ENCODE data around the gene SYNRG.
"Not testable (repeated sequence)": the region's sequence is repeated elsewhere in the genome, so short reads cannot be mapped to it uniquely, and the experiment has no call there.

The SYNRG gene, protein sequence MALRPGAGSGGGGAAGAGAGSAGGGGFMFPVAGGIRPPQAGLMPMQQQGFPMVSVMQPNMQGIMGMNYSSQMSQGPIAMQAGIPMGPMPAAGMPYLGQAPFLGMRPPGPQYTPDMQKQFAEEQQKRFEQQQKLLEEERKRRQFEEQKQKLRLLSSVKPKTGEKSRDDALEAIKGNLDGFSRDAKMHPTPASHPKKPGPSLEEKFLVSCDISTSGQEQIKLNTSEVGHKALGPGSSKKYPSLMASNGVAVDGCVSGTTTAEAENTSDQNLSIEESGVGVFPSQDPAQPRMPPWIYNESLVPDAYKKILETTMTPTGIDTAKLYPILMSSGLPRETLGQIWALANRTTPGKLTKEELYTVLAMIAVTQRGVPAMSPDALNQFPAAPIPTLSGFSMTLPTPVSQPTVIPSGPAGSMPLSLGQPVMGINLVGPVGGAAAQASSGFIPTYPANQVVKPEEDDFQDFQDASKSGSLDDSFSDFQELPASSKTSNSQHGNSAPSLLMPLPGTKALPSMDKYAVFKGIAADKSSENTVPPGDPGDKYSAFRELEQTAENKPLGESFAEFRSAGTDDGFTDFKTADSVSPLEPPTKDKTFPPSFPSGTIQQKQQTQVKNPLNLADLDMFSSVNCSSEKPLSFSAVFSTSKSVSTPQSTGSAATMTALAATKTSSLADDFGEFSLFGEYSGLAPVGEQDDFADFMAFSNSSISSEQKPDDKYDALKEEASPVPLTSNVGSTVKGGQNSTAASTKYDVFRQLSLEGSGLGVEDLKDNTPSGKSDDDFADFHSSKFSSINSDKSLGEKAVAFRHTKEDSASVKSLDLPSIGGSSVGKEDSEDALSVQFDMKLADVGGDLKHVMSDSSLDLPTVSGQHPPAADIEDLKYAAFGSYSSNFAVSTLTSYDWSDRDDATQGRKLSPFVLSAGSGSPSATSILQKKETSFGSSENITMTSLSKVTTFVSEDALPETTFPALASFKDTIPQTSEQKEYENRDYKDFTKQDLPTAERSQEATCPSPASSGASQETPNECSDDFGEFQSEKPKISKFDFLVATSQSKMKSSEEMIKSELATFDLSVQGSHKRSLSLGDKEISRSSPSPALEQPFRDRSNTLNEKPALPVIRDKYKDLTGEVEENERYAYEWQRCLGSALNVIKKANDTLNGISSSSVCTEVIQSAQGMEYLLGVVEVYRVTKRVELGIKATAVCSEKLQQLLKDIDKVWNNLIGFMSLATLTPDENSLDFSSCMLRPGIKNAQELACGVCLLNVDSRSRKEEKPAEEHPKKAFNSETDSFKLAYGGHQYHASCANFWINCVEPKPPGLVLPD (N-terminal part only)

DNA sequence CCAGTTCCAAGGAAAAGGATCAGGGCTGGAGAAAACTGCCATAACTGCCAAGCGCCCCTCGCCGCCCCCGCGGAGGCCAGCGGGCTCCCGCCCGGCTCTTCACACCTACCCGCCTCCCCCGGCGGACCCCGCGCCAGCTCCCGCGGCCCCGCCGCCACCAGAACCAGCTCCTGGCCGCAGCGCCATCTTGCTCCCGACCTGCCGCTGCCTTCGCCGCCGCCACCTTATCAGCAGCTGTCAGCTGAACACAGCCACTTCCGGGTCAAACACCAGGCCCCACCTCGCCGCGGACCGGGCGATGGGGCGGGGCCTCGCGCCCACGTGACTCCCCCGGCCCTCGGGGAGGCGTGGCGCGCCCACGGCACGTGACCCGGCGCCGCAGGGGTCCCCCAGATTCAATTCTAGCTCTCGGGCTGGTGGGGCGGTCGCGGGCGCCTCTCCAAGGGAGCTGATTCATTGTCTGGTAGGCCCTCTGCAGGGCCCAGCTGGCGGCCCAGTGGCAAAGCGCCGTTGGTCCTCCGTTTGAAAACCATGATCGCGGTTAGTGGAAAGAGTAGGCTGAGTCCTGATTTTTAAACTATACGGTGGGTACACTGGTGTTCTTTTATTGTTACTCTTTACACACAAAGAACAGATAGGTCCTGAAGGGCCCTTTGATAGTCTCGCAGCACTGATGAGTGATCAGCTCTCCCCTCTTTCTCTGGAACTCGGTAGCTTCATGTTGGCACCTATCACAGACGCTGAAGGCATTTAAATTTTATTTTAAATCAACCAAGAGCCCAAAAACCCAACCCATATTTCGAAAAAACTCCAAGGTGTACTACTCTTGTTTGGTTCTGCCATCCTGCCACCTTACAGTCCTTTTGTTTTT, at the start of gene SYNRG:
TSS of gene SYNRG (minus strand) at position 249 of the 871 bp plus-strand sequence. CDS start at position 186, 63 bp downstream.
- peak; percentile 95 for DNase-seq (ENCODE audit: low spot score)
- peak within 1 kb of the TSS; percentile 81 for H3K4me3 Mint-ChIP-seq
- peak within 1 kb of the TSS; percentile 90 for H3K27ac Mint-ChIP-seq
- H3K4me1 Mint-ChIP-seq (ENCODE audit: low read depth) = peaks cover 30% of the 10 kb centered on the region
- H3K9me3 Mint-ChIP-seq = no peaks in the 10 kb centered on the region
- no peaks in the 10 kb centered on the region for H3K27me3 Mint-ChIP-seq (ENCODE audit: low read depth)
- H3K36me3 Mint-ChIP-seq (ENCODE audit: low read depth) = peaks cover 31% of the 10 kb centered on the region

DNA sequence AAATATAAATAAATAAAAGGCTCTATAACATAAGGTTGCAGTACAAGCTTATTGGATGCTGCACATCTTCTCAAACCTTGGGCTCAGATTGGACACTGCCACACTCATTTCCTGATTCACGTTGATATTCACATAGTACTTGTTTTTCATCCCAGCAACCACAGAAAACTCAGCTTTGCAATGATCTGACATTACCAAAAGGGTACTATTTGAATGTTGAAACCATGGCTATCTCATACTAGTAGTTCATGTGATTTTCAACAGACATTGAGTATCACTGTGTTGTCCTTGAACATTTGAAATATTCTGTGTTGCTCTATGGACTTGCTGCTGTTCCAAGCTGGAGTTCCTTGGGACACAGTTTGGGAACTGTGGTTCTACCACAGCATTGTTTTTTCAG, 48.0 kb upstream of the SYNRG start:
- H3K27ac Mint-ChIP-seq = no peak overlapping the region
- DNase-seq (ENCODE audit: low spot score) = no peak
- H3K4me1 Mint-ChIP-seq (ENCODE audit: low read depth) = peaks cover 4% of the 10 kb centered on the region
- no peaks in the 10 kb centered on the region for H3K9me3 Mint-ChIP-seq
- no peaks in the 10 kb centered on the region for H3K36me3 Mint-ChIP-seq (ENCODE audit: low read depth)
- H3K27me3 Mint-ChIP-seq (ENCODE audit: low read depth) = peaks cover 34% of the 10 kb centered on the region
- H3K4me3 Mint-ChIP-seq = no peak overlapping the region

DNA sequence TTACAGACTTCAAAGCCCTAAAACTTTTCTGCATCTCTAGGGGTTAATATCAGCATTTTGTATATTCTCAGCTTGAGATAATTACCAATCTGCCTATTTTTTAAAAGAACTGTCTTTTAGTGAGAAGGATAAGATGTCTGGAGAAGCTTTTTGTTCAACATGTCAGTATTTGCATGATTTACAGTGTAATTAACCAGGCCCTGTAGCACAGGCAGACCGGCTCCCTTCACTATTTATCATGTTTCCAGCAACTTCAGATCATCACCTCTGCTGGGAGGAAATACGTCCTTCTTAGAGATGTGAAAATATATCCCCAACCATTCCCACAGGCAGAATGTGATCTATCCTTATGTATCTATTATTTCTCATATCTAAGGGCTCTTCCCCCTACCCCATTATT, 42.6 kb upstream of the SYNRG start:
- Mint-ChIP-seq H3K27me3 (ENCODE audit: low read depth) (peaks cover 54% of the 10 kb centered on the region), H3K9me3 (no peaks in the 10 kb centered on the region), H3K36me3 (ENCODE audit: low read depth) (no peaks in the 10 kb centered on the region), H3K4me3 (no peak overlapping the region), H3K4me1 (ENCODE audit: low read depth) (peaks cover 4% of the 10 kb centered on the region), H3K27ac (no peak overlapping the region)
- no peak for DNase-seq (ENCODE audit: low spot score)

DNA sequence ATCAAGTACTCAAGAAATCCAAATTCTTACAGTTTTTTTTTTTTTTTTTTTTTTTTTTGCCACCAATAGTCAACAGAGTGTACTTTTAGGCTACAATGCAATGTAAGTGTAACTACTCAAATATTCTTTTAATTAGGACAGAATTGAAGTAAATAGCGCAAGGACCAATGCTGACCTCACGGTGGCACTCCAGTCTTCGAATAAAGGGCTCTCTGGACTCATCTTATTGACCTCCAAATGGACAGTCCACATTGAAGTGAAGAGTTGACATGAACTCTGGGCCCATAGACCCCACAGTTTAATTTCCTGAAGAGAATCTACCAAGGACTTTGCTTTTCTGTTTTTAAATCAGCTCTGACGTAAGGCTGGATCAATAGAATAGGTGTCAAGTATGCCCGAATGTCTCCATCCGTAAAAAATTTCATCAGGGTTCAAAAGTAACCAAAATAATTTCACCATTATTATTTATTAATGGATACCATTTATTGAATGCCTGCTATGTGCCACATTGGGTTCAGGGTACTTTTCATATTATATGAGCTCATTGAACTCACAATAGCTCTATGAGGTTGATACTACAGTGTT, 41.3 kb upstream of the SYNRG start:
- no peaks in the 10 kb centered on the region for H3K36me3 Mint-ChIP-seq (ENCODE audit: low read depth)

DNA sequence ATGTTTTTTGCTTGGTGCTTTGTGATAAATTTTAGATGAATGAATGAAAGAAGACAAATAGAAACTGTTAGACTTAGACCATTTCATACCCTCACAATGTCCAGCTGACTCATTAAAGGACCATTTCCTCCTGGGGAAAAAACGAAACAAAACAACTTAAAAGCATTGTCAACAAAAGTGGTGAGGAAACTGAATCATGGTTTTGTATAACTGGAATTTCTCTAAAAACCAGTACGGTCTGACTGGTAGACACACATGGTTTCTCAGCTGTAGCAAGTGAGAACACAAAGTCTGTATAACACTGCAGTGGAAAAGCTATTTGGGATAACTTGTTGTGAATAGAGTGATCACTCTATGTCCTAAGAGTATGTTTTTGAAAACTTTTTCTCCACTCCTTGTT, 39.3 kb upstream of the SYNRG start:
- H3K27me3 Mint-ChIP-seq (ENCODE audit: low read depth) = peaks cover 74% of the 10 kb centered on the region
- H3K36me3 Mint-ChIP-seq (ENCODE audit: low read depth) = no peaks in the 10 kb centered on the region
- DNase-seq (ENCODE audit: low spot score) = no peak
- no peak overlapping the region for H3K27ac Mint-ChIP-seq
- H3K4me3 Mint-ChIP-seq = no peak overlapping the region
- H3K4me1 Mint-ChIP-seq (ENCODE audit: low read depth) = peaks cover 11% of the 10 kb centered on the region
- H3K9me3 Mint-ChIP-seq = no peaks in the 10 kb centered on the region

More for the DNA sequence above, 41.3 kb upstream of the SYNRG start:
- Mint-ChIP-seq H3K4me3 (no peak overlapping the region), H3K27me3 (ENCODE audit: low read depth) (peaks cover 68% of the 10 kb centered on the region), H3K27ac (no peak overlapping the region), H3K9me3 (no peaks in the 10 kb centered on the region), H3K4me1 (ENCODE audit: low read depth) (peaks cover 4% of the 10 kb centered on the region)
- DNase-seq (ENCODE audit: low spot score) = no peak

DNA sequence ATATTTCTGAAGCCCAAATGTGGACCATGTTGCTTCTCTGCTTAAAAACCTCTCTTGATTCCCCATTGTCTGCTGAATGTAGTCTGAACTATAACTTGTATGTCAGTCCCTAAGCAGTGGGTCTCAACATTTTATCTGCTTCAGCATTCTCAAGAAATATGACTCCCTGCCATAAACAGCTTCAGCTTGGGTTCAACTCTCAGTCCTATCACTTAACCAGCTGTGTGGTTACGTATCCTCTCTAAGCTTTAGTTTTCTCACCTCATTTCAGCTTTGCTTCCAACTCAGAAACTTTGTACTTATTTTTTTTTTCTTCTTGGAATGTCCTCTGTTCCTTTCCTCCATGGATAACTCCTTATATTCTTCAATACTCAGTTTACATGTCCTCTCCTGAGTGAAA, 38.6 kb upstream of the SYNRG start:
- Mint-ChIP-seq H3K27me3 (ENCODE audit: low read depth) (peaks cover 70% of the 10 kb centered on the region), H3K27ac (no peak overlapping the region)

DNA sequence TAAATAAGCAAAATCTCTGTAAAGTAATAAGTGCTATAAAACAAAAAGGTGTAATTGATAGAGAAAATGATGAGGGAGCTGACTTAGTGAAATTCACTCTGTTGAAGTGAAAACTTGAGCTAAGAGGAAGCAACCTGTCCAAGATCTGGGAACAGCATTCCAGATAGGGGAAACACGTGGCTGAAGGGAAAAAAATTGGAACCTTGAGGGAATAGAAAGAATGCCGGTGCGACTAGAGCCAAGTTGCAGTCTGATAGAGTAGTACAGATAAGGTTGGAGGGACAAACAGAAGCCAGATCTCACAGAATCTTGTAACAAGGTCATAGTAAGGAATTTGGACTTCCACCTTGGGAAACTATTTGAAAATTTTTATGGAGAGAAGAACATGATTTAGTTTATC, 34.7 kb upstream of the SYNRG start:
- no peaks in the 10 kb centered on the region for H3K9me3 Mint-ChIP-seq
- peaks cover 26% of the 10 kb centered on the region for H3K4me1 Mint-ChIP-seq (ENCODE audit: low read depth)
- peaks cover 45% of the 10 kb centered on the region for H3K27me3 Mint-ChIP-seq (ENCODE audit: low read depth)
- peak overlapping the region; percentile 94 for H3K4me3 Mint-ChIP-seq
- peaks cover 16% of the 10 kb centered on the region for H3K36me3 Mint-ChIP-seq (ENCODE audit: low read depth)
- DNase-seq (ENCODE audit: low spot score) = no peak
- H3K27ac Mint-ChIP-seq = no peak overlapping the region

More for the DNA sequence above, 38.6 kb upstream of the SYNRG start:
- Mint-ChIP-seq H3K4me1 (ENCODE audit: low read depth) (peaks cover 10% of the 10 kb centered on the region), H3K4me3 (no peak overlapping the region), H3K36me3 (ENCODE audit: low read depth) (no peaks in the 10 kb centered on the region), H3K9me3 (no peaks in the 10 kb centered on the region)
- DNase-seq (ENCODE audit: low spot score) = no peak

DNA sequence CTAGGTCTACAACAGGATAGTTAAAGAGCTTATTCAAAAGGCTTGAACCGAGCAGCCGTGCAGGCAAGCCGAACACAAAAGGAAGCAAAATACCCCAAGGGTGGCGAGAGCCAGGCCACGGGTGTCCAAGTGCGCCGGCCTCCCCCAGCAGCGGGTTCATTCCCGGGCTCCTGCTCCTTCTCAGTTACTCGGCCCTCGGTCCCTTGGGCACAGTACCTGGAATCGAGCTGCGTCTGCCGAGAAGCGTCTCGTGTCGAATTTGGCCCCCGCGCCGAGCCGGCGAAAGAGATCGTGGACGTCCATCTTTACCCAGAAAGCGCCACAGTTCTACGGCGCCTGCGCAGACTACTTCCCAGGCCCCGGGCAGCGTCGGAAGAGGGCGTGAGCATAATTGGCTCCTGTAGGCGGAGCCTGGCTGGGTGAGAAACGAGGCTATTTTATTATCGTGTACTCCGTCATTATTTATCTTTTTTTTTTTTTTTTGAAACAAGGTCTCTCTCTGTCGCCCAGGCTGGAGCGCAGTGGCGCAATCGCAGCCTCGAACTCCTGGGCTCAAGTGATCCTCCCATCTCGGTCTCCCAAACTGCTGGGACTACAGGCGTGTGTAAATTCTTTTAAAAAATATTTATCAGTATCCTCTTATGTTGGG, 34.0 kb upstream of the SYNRG start, which contains the start of gene DDX52:
TSS of gene DDX52 (minus strand) at position 329 of the 649 bp plus-strand sequence. CDS start at position 303, 26 bp downstream.
- H3K36me3 Mint-ChIP-seq (ENCODE audit: low read depth) = peaks cover 19% of the 10 kb centered on the region
- H3K27ac Mint-ChIP-seq = peak within 1 kb of the TSS; percentile 86
- peak; percentile 88 for DNase-seq (ENCODE audit: low spot score)
- H3K4me1 Mint-ChIP-seq (ENCODE audit: low read depth) = peaks cover 29% of the 10 kb centered on the region
- peaks cover 40% of the 10 kb centered on the region for H3K27me3 Mint-ChIP-seq (ENCODE audit: low read depth)
- peak within 1 kb of the TSS; percentile 94 for H3K4me3 Mint-ChIP-seq
- H3K9me3 Mint-ChIP-seq = no peaks in the 10 kb centered on the region

DNA sequence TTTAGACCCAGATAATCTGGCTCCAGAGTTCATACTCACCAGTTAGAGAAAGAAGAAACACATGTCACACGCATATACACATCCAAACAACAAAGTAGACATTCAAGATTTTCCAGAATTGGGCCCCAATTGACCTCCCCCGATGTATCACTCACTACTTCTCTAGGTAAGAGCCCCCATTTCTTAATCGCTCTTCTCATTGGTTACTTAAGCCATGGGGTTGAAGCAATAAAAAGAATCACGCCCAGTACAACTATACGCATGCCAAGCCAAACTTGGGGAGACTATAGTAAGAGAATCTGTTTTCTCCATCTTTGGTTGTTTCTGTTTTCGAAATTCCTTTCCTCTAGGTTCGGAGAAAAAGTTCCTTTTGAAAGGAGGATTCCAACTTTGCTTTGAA, 33.5 kb upstream of the SYNRG start:
- Mint-ChIP-seq H3K4me3 (peak overlapping the region; percentile 94), H3K36me3 (ENCODE audit: low read depth) (peaks cover 23% of the 10 kb centered on the region), H3K9me3 (no peaks in the 10 kb centered on the region), H3K27me3 (ENCODE audit: low read depth) (peaks cover 34% of the 10 kb centered on the region), H3K27ac (peak overlapping the region; percentile 86), H3K4me1 (ENCODE audit: low read depth) (peaks cover 31% of the 10 kb centered on the region)
- no peak for DNase-seq (ENCODE audit: low spot score)

DNA sequence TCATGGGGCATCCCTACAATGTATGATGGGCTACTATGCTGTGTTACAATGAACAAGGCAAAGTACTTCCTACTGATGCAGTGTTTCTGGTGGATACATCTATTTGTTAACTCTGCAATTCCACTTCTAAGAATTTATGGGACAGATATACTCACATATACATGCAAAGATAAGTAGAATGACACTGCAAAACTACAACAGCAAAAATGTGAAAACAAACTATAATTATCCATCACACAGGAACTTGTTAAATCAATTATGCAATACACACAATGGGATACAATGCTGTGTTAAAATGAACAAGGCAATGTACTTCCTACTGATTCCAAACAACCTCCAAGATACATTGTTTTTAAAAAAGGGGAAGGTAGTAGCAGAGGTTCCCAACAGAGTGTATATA, 30.8 kb upstream of the SYNRG start:
- peak overlapping the region; percentile 25 for H3K4me3 Mint-ChIP-seq
- no peak for DNase-seq (ENCODE audit: low spot score)
- H3K27me3 Mint-ChIP-seq (ENCODE audit: low read depth) = peaks cover 12% of the 10 kb centered on the region
- peak overlapping the region; percentile 29 for H3K27ac Mint-ChIP-seq
- H3K9me3 Mint-ChIP-seq = no peaks in the 10 kb centered on the region
- H3K4me1 Mint-ChIP-seq (ENCODE audit: low read depth) = peaks cover 31% of the 10 kb centered on the region
- H3K36me3 Mint-ChIP-seq (ENCODE audit: low read depth) = peaks cover 36% of the 10 kb centered on the region

DNA sequence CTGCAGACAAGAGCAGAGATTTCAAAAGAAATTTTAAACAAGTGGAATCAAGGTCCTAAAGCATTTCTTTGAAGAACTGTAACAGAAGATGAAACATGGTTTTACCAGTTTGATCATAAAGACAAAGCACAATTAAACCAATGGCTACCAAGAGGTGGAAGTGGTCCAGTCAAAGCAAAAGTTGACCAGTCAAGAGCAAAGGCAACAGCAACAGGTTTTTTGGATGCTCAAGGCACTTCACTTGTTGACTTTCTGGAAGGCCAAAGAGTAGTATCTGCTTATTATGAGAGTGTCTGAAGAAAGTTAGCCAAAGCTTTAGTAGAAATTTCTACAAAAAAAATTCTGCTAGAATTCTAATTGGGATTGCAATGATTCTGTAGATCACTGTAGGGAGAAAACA, 28.7 kb upstream of the SYNRG start:
- Mint-ChIP-seq H3K9me3 (no peaks in the 10 kb centered on the region), H3K36me3 (ENCODE audit: low read depth) (peaks cover 39% of the 10 kb centered on the region), H3K27me3 (ENCODE audit: low read depth) (no peaks in the 10 kb centered on the region), H3K27ac (no peak overlapping the region), H3K4me3 (no peak overlapping the region), H3K4me1 (ENCODE audit: low read depth) (peaks cover 22% of the 10 kb centered on the region)
- DNase-seq (ENCODE audit: low spot score) = no peak

DNA sequence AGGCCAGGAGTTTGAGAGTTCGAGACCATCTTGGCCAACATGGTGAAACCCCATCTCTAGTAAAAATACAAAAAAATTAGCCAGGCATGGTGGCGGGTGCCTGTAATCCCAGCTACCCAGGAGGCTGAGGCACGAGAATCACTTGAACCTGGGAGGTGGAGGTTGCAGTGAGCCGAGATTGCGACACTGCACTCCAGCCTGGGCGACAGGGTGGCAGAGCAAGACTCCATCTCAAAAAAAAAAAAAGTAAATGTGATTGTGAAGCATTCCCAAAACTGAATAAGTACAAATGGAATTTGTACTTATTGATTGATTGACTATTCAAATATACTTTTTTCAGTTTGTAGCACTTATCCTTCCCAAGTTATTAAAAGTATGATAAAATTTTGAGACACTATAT, 7.2 kb upstream of the SYNRG start:
- H3K27ac Mint-ChIP-seq; H3K4me3 Mint-ChIP-seq; H3K27me3 Mint-ChIP-seq (ENCODE audit: low read depth); DNase-seq (ENCODE audit: low spot score); H3K9me3 Mint-ChIP-seq; H3K4me1 Mint-ChIP-seq (ENCODE audit: low read depth): not testable (repeated sequence)
- H3K36me3 Mint-ChIP-seq (ENCODE audit: low read depth) = peaks cover 32% of the 10 kb centered on the region

Measured in T-helper 2 cell treated with Interferon-gamma antibody and Interleukin-4, amounts not matched to agents 5 μg/mL and 100 μg/mL, for 36 hours (primary cell).